ENCODE data around the gene TRHDE. TPM values are rescaled to one million over a fixed set of nuclear protein-coding genes. Genes with fewer than 3 reads are reported as not detected.

The TRHDE gene
- total RNA-seq, 3 donors from 2014 or later = 0.98 to 43.2 (median 2.2) TPM

- no peaks in the 10 kb centered on the region for H3K27me3 ChIP-seq
Measured at GRCh38 chr12:72471806-72472205, 199.6 kb downstream of the TRHDE start.

GRCh38 chr12:72472350-72472749, 200.2 kb downstream of the TRHDE start:
- no peaks in the 10 kb centered on the region for H3K4me1 ChIP-seq
- DNase-seq (ENCODE audit: low spot score in 2 of 2) = no peak
- H3K9me3 ChIP-seq = no peaks in the 10 kb centered on the region
- intact Hi-C loops (cut with DNase I; ENCODE audit: low total_unique reads) = no loop called here
- TF ChIP-seq CTCF (IDR thresholded peaks at IDR 0.05) = no peak
- TF ChIP-seq POLR2A (IDR thresholded peaks at IDR 0.05) = no peak
- TF ChIP-seq POLR2AphosphoS5 (IDR thresholded peaks at IDR 0.05) = no peak
- no peaks in the 10 kb centered on the region for H3K36me3 ChIP-seq
- no peak overlapping the region for H3K27ac ChIP-seq
- H3K4me3 ChIP-seq = no peak overlapping the region
- H3K27me3 ChIP-seq = no peaks in the 10 kb centered on the region

More at GRCh38 chr12:72471806-72472205, 199.6 kb downstream of the TRHDE start:
- intact Hi-C loops (cut with DNase I; ENCODE audit: low total_unique reads) = no loop called here
- Histone ChIP-seq H3K36me3 (no peaks in the 10 kb centered on the region), H3K27ac (no peak overlapping the region), H3K4me1 (no peaks in the 10 kb centered on the region), H3K4me3 (no peak overlapping the region), H3K9me3 (no peaks in the 10 kb centered on the region)
- TF ChIP-seq POLR2AphosphoS5 (IDR thresholded peaks at IDR 0.05) = no peak
- TF ChIP-seq CTCF (IDR thresholded peaks at IDR 0.05) = no peak
- TF ChIP-seq POLR2A (IDR thresholded peaks at IDR 0.05) = no peak
- DNase-seq (ENCODE audit: low spot score in 2 of 2) = no peak

GRCh38 chr12:72476301-72476700, 204.1 kb downstream of the TRHDE start:
- no peak overlapping the region for H3K4me3 ChIP-seq
- no peaks in the 10 kb centered on the region for H3K36me3 ChIP-seq
- TF ChIP-seq POLR2AphosphoS5 (IDR thresholded peaks at IDR 0.05) = no peak

GRCh38 chr12:72485017-72485701, 213.0 kb downstream of the TRHDE start:
- no peak overlapping the region for H3K27ac ChIP-seq
- H3K9me3 ChIP-seq = peaks cover 0 to 7% of the 10 kb centered on the region in 2 donors
- no peaks in the 10 kb centered on the region for H3K4me1 ChIP-seq
- H3K4me3 ChIP-seq = no peak overlapping the region
- no peaks in the 10 kb centered on the region for H3K27me3 ChIP-seq
- TF ChIP-seq POLR2AphosphoS5 (IDR thresholded peaks at IDR 0.05) = no peak
- TF ChIP-seq CTCF (IDR thresholded peaks at IDR 0.05) = no peak
- no peak for TF ChIP-seq POLR2A (IDR thresholded peaks at IDR 0.05)
- no peaks in the 10 kb centered on the region for H3K36me3 ChIP-seq
- DNase-seq (ENCODE audit: low spot score in 2 of 2) = no peak
- intact Hi-C loops (cut with DNase I; ENCODE audit: low total_unique reads) = no loop called here

More at GRCh38 chr12:72476301-72476700, 204.1 kb downstream of the TRHDE start:
- H3K27me3 ChIP-seq = no peaks in the 10 kb centered on the region
- intact Hi-C loops (cut with DNase I; ENCODE audit: low total_unique reads) = no loop called here
- DNase-seq (ENCODE audit: low spot score in 2 of 2) = no peak
- H3K27ac ChIP-seq = no peak overlapping the region
- no peaks in the 10 kb centered on the region for H3K4me1 ChIP-seq
- H3K9me3 ChIP-seq = no peaks in the 10 kb centered on the region

- intact Hi-C loops (cut with DNase I; ENCODE audit: low total_unique reads) = no loop called here
- no peak for TF ChIP-seq POLR2A (IDR thresholded peaks at IDR 0.05)
- TF ChIP-seq CTCF (IDR thresholded peaks at IDR 0.05) = no peak
- no peak for TF ChIP-seq POLR2AphosphoS5 (IDR thresholded peaks at IDR 0.05)
- Histone ChIP-seq H3K9me3 (peaks cover 0 to 7% of the 10 kb centered on the region in 2 donors), H3K27ac (no peak overlapping the region), H3K27me3 (no peaks in the 10 kb centered on the region), H3K36me3 (no peaks in the 10 kb centered on the region), H3K4me1 (no peaks in the 10 kb centered on the region), H3K4me3 (no peak overlapping the region)
- no peak for DNase-seq (ENCODE audit: low spot score in 2 of 2)
Measured at GRCh38 chr12:72491426-72491825, 219.3 kb downstream of the TRHDE start.

Measured in breast epithelium (tissue), 4 donors.